Tibial artery (tissue), 4 donors: ENCODE data around the gene ETS1.
"Not testable (repeated sequence)": the region's sequence is repeated elsewhere in the genome, so short reads cannot be mapped to it uniquely, and the experiment has no call there.

Source experiments
- DNase-seq, 2 donors: peaks; one replicate each; pipeline ENCODE4 v3.0.0-alpha.2; 2019
- H3K27ac ChIP-seq, 2 donors: fragments of 200-600 bp; sonication (generic) in 1 of 2; 1 replicate in 1 of 2; 2 replicates in 1 of 2; pipeline ENCODE4 v1.5.1; 2018 to 2019; ENCODE audit warnings: mild to moderate bottlenecking in 1 of 2
- H3K27me3 ChIP-seq, 2 donors: fragments of 200-600 bp; sonication (generic) in 1 of 2; one replicate each; pipeline versions ENCODE4 v1.5.1 to v1.6.0; 2016 to 2019
- H3K36me3 ChIP-seq, 3 donors: fragments of 200-600 bp; sonication (generic) in 2 of 3; one replicate each; pipeline ENCODE4 v1.5.1; 2016 to 2019; ENCODE audit warnings: mild to moderate bottlenecking in 2 of 3
- H3K4me1 ChIP-seq, 4 donors: fragments of 200-600 bp; sonication (generic) in 2 of 4; 1 replicate in 3 of 4; 2 replicates in 1 of 4; pipeline ENCODE4 v1.5.1; 2016 to 2019
- H3K4me3 ChIP-seq, 2 donors: fragments of 200-600 bp; sonication (generic) in 1 of 2; 1 replicate in 1 of 2; 2 replicates in 1 of 2; pipeline ENCODE4 v1.5.1; 2018 to 2019; ENCODE audit warnings: mild to moderate bottlenecking in 2 of 2
- H3K9me3 ChIP-seq, 3 donors: fragments of 200-600 bp; sonication (generic) in 1 of 3; one replicate each; pipeline ENCODE4 v1.5.1; 2016 to 2019
- CTCF ChIP-seq, 2 experiments: fragments of 200-600 bp in 1 of 2; fragments of 450-650 bp in 1 of 2; IDR thresholded peaks; one replicate each; pipeline ENCODE4 v1.5.1; 2017 to 2019; ENCODE audit warnings: antibody characterized with exemption in 2 of 2, mild to moderate bottlenecking in 1 of 2, moderate library complexity in 1 of 2
- intact Hi-C: fragments of 100-400 bp; cut with DNase I; formaldehyde crosslinking; loops from one replicate; pipeline ENCODE4 v1.15.0; 2023; ENCODE audit warnings: low total_unique reads

The ETS1 gene

GRCh38 chr11:128448981-128449713 lies 138.2 kb downstream of the ETS1 start:
- no peaks in the 10 kb centered on the region for H3K9me3 ChIP-seq
- no peaks in the 10 kb centered on the region for H3K36me3 ChIP-seq
- DNase-seq, result no peak
- no peak for TF ChIP-seq CTCF (IDR thresholded peaks at IDR 0.05)
- H3K4me1 ChIP-seq, result peaks cover 0 to 59% (median 27%) of the 10 kb centered on the region in 4 donors
- H3K27ac ChIP-seq, result peak overlapping the region; percentile 41 to 53
- no peak overlapping the region for H3K4me3 ChIP-seq
- no peaks in the 10 kb centered on the region for H3K27me3 ChIP-seq
- intact Hi-C loops, result no loop called here

DNA sequence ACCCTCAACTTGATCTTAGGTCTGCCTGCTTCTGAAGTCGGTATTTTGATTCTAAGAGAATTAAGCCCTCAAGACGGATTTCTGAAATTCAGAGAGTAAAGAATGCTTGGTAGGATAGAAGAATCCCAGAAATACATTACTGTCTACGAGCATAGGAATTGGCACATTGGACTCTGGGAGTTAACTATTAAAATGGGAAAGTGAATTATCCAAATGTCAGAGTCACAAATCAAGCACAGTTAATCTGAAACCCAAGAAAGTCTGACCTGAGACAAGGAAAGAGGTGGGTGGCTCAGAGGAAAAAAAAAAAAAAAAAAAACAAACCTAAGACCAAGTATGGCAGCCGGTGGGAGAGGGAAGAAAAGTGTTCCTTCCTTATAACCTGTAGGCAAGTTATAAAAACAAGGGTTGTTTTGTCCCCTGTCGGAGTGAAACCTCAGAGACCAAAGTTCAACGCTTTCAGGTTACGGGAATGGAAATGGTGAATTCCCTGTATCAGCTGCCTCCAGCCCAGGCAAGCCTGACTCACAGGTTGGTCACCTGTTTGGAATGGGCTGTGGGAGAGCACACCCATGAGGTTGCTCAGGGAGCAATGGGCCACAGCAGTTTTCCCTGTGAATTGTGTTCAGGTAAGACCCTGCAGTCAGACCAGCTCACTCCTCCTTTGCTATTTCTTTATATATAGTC lies 139.0 kb downstream of the ETS1 start:
- no peak for DNase-seq
- intact Hi-C loops, result no loop called here
- no peaks in the 10 kb centered on the region for H3K9me3 ChIP-seq
- no peaks in the 10 kb centered on the region for H3K27me3 ChIP-seq
- H3K4me3 ChIP-seq, result no peak overlapping the region
- TF ChIP-seq CTCF (IDR thresholded peaks at IDR 0.05), result no peak
- H3K27ac ChIP-seq, result peak overlapping the region; percentile 41 to 53
- H3K36me3 ChIP-seq, result no peaks in the 10 kb centered on the region
- peaks cover 0 to 52% (median 24%) of the 10 kb centered on the region in 4 donors for H3K4me1 ChIP-seq

GRCh38 chr11:128447233-128447632 lies 140.1 kb downstream of the ETS1 start:
- H3K27ac ChIP-seq, result peak overlapping the region; percentile 13 to 53
- no peak overlapping the region for H3K4me3 ChIP-seq
- intact Hi-C loops, result no loop called here
- TF ChIP-seq CTCF (IDR thresholded peaks at IDR 0.05), result no peak
- no peaks in the 10 kb centered on the region for H3K9me3 ChIP-seq
- H3K36me3 ChIP-seq, result no peaks in the 10 kb centered on the region
- peaks cover 0 to 41% (median 15%) of the 10 kb centered on the region in 4 donors for H3K4me1 ChIP-seq
- no peak for DNase-seq
- no peaks in the 10 kb centered on the region for H3K27me3 ChIP-seq

DNA sequence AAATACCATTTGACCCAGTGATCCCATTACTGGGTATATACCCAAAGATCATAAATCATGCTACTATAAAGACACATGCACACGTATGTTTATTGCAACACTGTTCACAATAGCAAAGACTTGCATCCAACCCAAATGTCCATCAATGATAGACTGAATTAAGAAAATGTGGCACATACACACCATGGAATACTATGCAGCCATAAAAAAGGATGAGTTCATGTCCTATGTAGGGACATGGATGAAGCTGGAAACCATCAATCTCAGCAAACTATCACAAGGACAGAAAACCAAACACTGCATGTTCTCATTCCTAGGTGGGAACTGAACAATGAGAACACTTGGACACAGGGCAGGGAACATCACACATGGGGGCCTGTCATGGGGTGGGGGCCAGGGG lies 141.4 kb downstream of the ETS1 start:
- peaks cover 0 to 31% (median 7%) of the 10 kb centered on the region in 4 donors for H3K4me1 ChIP-seq
- H3K27me3 ChIP-seq, H3K9me3 ChIP-seq, DNase-seq, H3K27ac ChIP-seq, H3K4me3 ChIP-seq, intact Hi-C loops, H3K36me3 ChIP-seq: not testable (repeated sequence)

GRCh38 chr11:128437136-128437535 lies 150.2 kb downstream of the ETS1 start:
- H3K36me3 ChIP-seq, result no peaks in the 10 kb centered on the region
- no peaks in the 10 kb centered on the region for H3K27me3 ChIP-seq
- DNase-seq, result no peak
- no peak for TF ChIP-seq CTCF (IDR thresholded peaks at IDR 0.05)
- no peaks in the 10 kb centered on the region for H3K9me3 ChIP-seq
- peak overlapping the region; percentile 45 to 53 for H3K27ac ChIP-seq
- intact Hi-C loops, result no loop called here
- no peak overlapping the region for H3K4me3 ChIP-seq
- H3K4me1 ChIP-seq, result peaks cover 0 to 11% (median 3%) of the 10 kb centered on the region in 4 donors

DNA sequence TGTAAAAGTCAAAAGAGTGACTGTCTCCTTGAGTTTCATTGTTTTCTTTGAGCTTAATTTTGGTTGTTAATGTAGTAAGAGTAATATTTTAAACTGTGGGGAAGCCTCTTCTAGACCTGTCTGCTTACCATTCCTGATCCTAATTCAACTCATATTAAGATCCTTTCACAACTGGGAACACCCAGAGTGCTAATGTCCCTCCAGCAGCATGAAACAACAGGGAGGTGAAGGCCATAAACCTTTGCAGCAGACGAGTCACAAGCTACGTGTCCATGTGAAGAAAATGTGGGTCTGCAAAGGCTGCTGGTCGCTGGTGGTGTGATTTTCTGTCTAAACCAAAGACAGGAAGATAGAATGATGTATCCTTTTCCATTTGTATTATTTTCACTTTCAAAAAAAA lies 152.5 kb downstream of the ETS1 start:
- intact Hi-C loops, result no loop called here

More for the DNA sequence above, 152.5 kb downstream of the ETS1 start:
- Histone ChIP-seq H3K4me3 (no peak overlapping the region), H3K36me3 (no peaks in the 10 kb centered on the region), H3K4me1 (peaks cover 0 to 11% (median 3%) of the 10 kb centered on the region in 4 donors), H3K27ac (no peak overlapping the region), H3K9me3 (no peaks in the 10 kb centered on the region), H3K27me3 (no peaks in the 10 kb centered on the region)
- no peak for DNase-seq
- TF ChIP-seq CTCF (IDR thresholded peaks at IDR 0.05), result no peak
